Vagina (tissue), 2 donors: ENCODE results near the gene MYO7A. TPM values are rescaled to one million over a fixed set of nuclear protein-coding genes. Genes with fewer than 3 reads are reported as not detected.

Experiments used
- DNase-seq, 2 donors: peaks; one replicate each; pipeline ENCODE4 v3.0.0-alpha.2; 2017; ENCODE audit errors: extremely low spot score in 2 of 2
- H3K27ac ChIP-seq: fragments of 200-600 bp; sonication (generic); one replicate; pipeline ENCODE4 v1.5.1; 2019
- H3K27me3 ChIP-seq: fragments of 200-600 bp; sonication (generic); one replicate; pipeline ENCODE4 v1.5.1; 2019
- H3K36me3 ChIP-seq, 2 donors: fragments of 200-600 bp; sonication (generic); one replicate each; pipeline ENCODE4 v1.5.1; 2017 to 2019
- H3K4me1 ChIP-seq: fragments of 200-600 bp; sonication (generic); one replicate; pipeline ENCODE4 v1.5.1; 2019
- H3K4me3 ChIP-seq, 2 donors: fragments of 200-600 bp; sonication (generic); 1 replicate in 1 of 2; 2 replicates in 1 of 2; pipeline ENCODE4 v1.5.1; 2016 to 2019
- H3K9me3 ChIP-seq: fragments of 200-600 bp; sonication (generic); one replicate; pipeline ENCODE4 v1.5.1; 2019
- POLR2A ChIP-seq, 2 donors: fragments of 450-650 bp; IDR thresholded peaks; one replicate each; pipeline ENCODE4 v1.6.1; 2017; ENCODE audit warnings: antibody characterized with exemption in 2 of 2, mild to moderate bottlenecking in 2 of 2, moderate library complexity in 2 of 2
- POLR2AphosphoS5 ChIP-seq, 2 donors: sonication (generic); formaldehyde crosslinking; IDR thresholded peaks; one replicate each; pipeline ENCODE4 v1.9.0; 2017; ENCODE audit warnings: antibody characterized with exemption in 2 of 2, mild to moderate bottlenecking in 2 of 2, low read depth in 1 of 2; ENCODE audit not compliant: insufficient read depth in 1 of 2
- intact Hi-C: fragments of 100-400 bp; cut with DNase I; formaldehyde crosslinking; loops from one replicate; pipeline ENCODE4 v1.15.1; 2023
- total RNA-seq: library from RNA; depleted of rRNA; stranded (reverse); fragments of >200 nt; gene quantifications from one replicate; pipeline ENCODE4 v1.2.3, GENCODE V29; 2016
- TF ChIP-seq, protein P1 (sequence below), 3 experiments: fragments of 450-650 bp in 2 of 3; fragments of 200-600 bp in 1 of 3; sonication (generic) in 1 of 3; IDR thresholded peaks; one replicate each; pipeline ENCODE4 v1.5.1; 2017 to 2019; ENCODE audit warnings: antibody characterized with exemption in 3 of 3, mild to moderate bottlenecking in 2 of 3, moderate library complexity in 2 of 3

The MYO7A gene
- total RNA-seq, 1 donor from 2014 or later: 9.1 TPM

DNA sequence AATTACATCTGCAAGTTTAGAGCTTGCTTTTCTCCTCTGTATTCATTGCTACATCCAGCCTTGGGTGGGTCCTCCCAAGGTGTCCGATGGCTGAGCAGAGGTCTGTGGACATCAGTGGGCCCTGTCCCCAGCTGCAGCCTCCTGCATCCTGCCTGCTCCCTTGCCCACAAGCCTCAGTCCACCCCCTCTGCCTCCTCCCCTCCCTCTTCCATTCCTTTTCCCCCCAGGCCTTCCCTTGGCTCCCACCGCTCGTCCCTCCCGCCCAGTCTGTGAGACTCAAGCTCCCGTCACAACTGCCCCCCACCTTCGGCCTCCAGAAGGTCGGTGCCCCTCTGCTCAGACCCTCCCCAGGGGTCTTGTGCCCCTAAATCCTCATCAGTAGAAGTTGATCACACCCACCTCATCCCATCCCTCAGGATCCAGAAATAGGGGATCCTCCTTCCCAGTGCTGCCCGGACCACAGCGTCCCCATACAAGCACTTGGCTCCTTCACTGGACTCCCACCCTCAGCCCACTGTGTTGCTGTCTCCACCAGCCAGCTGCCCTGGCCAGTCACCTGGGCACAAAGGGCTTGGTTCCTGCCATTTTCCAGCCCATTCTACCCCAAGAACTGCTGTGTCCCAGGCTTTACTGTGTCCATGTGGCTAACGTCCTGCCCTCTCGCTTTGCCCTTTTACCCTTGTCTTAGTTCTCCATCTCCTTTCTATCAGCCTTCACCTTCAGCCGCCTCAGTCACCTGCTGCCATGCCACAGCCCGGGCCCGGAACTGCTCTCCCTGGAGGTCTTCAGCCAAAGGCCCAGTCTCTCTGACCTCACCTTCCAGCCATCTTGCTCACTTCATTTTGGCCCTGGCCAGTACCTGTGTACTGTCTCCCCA is 27.6 kb upstream of the MYO7A start:
- Histone ChIP-seq H3K4me1 (no peaks in the 10 kb centered on the region), H3K27me3 (no peaks in the 10 kb centered on the region), H3K9me3 (no peaks in the 10 kb centered on the region), H3K4me3 (no peak overlapping the region), H3K27ac (no peak overlapping the region), H3K36me3 (no peaks in the 10 kb centered on the region)
- intact Hi-C loops: no loop called here
- no peak for TF ChIP-seq POLR2A (IDR thresholded peaks at IDR 0.05)
- TF ChIP-seq POLR2AphosphoS5 (IDR thresholded peaks at IDR 0.05; ENCODE audit: insufficient read depth in 1 of 2, low read depth in 1 of 2): no peak
- TF ChIP-seq, protein P1, sequence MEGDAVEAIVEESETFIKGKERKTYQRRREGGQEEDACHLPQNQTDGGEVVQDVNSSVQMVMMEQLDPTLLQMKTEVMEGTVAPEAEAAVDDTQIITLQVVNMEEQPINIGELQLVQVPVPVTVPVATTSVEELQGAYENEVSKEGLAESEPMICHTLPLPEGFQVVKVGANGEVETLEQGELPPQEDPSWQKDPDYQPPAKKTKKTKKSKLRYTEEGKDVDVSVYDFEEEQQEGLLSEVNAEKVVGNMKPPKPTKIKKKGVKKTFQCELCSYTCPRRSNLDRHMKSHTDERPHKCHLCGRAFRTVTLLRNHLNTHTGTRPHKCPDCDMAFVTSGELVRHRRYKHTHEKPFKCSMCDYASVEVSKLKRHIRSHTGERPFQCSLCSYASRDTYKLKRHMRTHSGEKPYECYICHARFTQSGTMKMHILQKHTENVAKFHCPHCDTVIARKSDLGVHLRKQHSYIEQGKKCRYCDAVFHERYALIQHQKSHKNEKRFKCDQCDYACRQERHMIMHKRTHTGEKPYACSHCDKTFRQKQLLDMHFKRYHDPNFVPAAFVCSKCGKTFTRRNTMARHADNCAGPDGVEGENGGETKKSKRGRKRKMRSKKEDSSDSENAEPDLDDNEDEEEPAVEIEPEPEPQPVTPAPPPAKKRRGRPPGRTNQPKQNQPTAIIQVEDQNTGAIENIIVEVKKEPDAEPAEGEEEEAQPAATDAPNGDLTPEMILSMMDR (IDR thresholded peaks at IDR 0.05): no peak
- DNase-seq: no peak

DNA sequence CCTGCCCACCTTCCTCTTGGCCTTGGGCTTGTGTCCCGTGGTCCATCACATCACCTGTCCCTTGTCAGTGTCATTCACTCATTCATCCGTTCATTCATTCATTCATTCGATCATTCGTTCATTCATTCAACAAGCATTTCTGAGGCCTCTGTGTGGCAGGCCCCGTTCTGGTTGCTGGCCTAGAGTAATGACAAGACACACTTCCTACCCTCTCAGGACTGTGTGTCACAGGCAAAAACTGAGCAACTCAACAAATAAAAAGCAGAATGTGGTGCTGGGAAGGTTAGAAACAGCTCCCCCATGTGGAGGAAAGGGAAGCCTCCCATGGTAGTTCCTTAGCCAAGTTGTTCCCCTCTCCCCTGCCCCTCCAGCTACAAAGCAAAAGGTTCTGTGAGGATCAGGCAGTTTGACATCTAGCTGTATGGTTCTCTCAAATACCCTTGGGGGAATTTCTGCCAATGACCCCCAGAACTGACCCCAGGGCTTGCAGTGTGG is 27.0 kb upstream of the MYO7A start:
- Histone ChIP-seq H3K9me3 (no peaks in the 10 kb centered on the region), H3K4me3 (no peak overlapping the region), H3K36me3 (no peaks in the 10 kb centered on the region), H3K27me3 (no peaks in the 10 kb centered on the region), H3K4me1 (no peaks in the 10 kb centered on the region), H3K27ac (no peak overlapping the region)
- no peak for DNase-seq
- TF ChIP-seq POLR2A (IDR thresholded peaks at IDR 0.05) (no peak), POLR2AphosphoS5 (IDR thresholded peaks at IDR 0.05; ENCODE audit: insufficient read depth in 1 of 2, low read depth in 1 of 2) (no peak)
- TF ChIP-seq, protein P1 (IDR thresholded peaks at IDR 0.05): no peak
- intact Hi-C loops: no loop called here

DNA sequence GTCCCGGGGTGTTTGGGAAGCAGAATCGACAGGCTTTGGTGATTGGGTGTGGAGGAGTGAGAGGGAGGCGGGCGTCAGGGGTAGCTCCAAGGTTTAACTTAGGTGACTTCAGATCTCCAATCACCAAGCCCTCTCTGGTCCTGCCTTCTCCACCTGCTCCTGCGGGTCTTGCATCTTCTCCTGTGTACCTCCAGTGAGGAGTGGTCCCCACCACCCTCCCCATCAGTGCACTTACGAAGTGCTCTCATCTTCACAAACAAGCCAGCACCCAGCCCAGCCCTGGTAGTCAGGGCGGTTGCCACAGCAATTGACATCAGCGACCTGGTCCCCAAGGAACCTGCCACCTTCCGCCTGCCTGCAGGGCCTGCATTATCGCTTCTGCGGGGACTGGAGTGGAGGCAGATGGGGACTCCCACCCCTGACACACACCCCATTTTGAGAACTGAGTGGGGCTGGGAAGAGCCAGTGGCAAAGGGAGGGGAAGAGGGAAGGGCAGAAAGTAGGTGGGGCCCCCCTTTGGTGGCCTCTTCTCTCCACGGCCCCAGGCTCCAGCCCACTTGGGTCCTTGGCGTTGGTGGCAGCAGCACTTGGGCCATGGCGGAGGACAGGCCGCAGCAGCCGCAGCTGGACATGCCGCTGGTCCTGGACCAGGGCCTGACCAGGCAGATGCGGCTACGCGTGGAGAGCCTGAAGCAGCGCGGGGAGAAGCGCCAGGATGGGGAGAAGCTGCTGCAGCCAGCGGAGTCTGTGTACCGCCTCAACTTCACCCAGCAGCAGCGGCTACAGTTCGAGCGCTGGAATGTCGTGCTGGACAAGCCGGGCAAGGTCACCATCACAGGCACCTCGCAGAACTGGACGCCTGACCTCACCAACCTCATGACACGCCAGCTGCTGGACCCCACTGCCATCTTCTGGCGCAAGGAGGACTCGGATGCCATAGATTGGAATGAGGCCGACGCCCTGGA is 25.5 kb upstream of the MYO7A start, which contains the start of gene OMP:
Gene OMP (plus strand): TSS at position 595 of the 965 bp plus-strand sequence. CDS start 0 bp downstream, at position 595.
- Histone ChIP-seq H3K4me3 (no peak within 1 kb of the TSS), H3K9me3 (no peaks in the 10 kb centered on the region), H3K27me3 (no peaks in the 10 kb centered on the region), H3K27ac (no peak within 1 kb of the TSS), H3K36me3 (no peaks in the 10 kb centered on the region), H3K4me1 (peaks cover 6% of the 10 kb centered on the region)
- intact Hi-C loops: no loop called here
- no peak for DNase-seq
- TF ChIP-seq, protein P1 (IDR thresholded peaks at IDR 0.05): no peak
- TF ChIP-seq POLR2AphosphoS5 (IDR thresholded peaks at IDR 0.05; ENCODE audit: insufficient read depth in 1 of 2, low read depth in 1 of 2) (no peak), POLR2A (IDR thresholded peaks at IDR 0.05) (no peak)

DNA sequence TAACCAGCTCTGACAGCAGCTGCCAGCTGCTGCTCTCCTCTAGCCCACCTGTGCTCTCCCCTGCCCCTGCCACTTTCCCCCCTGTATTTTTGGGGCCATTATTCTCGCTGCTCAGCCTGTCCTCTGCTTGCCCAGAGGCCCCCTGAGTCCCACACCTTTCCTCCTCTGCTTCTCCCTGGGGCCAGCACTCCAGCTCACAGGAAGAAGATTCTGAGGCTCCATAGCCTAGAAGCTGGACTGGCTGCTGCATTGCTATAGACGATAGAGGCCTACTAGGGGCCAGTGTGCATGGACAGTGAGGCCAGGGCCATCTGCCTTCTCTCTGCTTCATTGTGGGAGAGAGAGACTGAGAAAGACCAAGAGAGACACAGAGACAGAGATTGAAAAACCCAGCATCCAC is 24.7 kb upstream of the MYO7A start:
- Histone ChIP-seq H3K4me1 (peaks cover 12% of the 10 kb centered on the region), H3K27me3 (no peaks in the 10 kb centered on the region), H3K36me3 (no peaks in the 10 kb centered on the region), H3K27ac (no peak overlapping the region), H3K9me3 (no peaks in the 10 kb centered on the region), H3K4me3 (no peak overlapping the region)
- intact Hi-C loops: no loop called here
- DNase-seq: no peak
- TF ChIP-seq, protein P1 (IDR thresholded peaks at IDR 0.05): no peak
- TF ChIP-seq POLR2AphosphoS5 (IDR thresholded peaks at IDR 0.05; ENCODE audit: insufficient read depth in 1 of 2, low read depth in 1 of 2) (no peak), POLR2A (IDR thresholded peaks at IDR 0.05) (no peak)
